Stimulated activated CD8-positive, alpha-beta memory T cell treated with anti-CD3 and anti-CD28 coated beads, Interleukin-15, amount 100 ng/mL, for 24 hours (primary cell): ENCODE results near the gene DHFR2.
"Not testable (repeated sequence)": the region's sequence is repeated elsewhere in the genome, so short reads cannot be mapped to it uniquely, and the experiment has no call there.

Source experiments
- DNase-seq: peaks from one replicate; pipeline ENCODE4 v3.0.0-alpha.2; 2020; ENCODE audit warnings: low read depth

The DHFR2 gene

GRCh38 chr3:94062513-94063404, at the start of gene DHFR2, which contains the start of gene NSUN3:
Gene DHFR2 (minus strand): TSS chr3:94062916. CDS start chr3:94061511, 1,405 bp downstream.
Gene NSUN3 (plus strand): TSS chr3:94063061. CDS start chr3:94063127, 66 bp downstream.
- DNase-seq = peak; percentile 52

GRCh38 chr3:94110854-94111253, 48.1 kb upstream of the DHFR2 start:
- no peak for DNase-seq

- DNase-seq = not testable (repeated sequence)
Measured at GRCh38 chr3:94110232-94110631, 47.5 kb upstream of the DHFR2 start.

GRCh38 chr3:94106268-94106667, 43.6 kb upstream of the DHFR2 start:
- no peak for DNase-seq

GRCh38 chr3:94101860-94102259, 39.1 kb upstream of the DHFR2 start:
- no peak for DNase-seq

GRCh38 chr3:94099311-94099710, 36.6 kb upstream of the DHFR2 start:
- no peak for DNase-seq

- no peak for DNase-seq
Measured at GRCh38 chr3:94098452-94098851, 35.7 kb upstream of the DHFR2 start.

GRCh38 chr3:94095111-94095510, 32.4 kb upstream of the DHFR2 start:
- DNase-seq = no peak

GRCh38 chr3:94093151-94093550, 30.4 kb upstream of the DHFR2 start:
- no peak for DNase-seq

- no peak for DNase-seq
Measured at GRCh38 chr3:94092086-94092485, 29.4 kb upstream of the DHFR2 start.

- no peak for DNase-seq
Measured at GRCh38 chr3:94089126-94089525, 26.4 kb upstream of the DHFR2 start.

- DNase-seq = no peak
Measured at GRCh38 chr3:94083261-94083660, 20.5 kb upstream of the DHFR2 start.

GRCh38 chr3:94082391-94082937, 19.7 kb upstream of the DHFR2 start:
- DNase-seq = no peak

GRCh38 chr3:94081884-94082283, 19.2 kb upstream of the DHFR2 start:
- no peak for DNase-seq

GRCh38 chr3:94080552-94080951, 17.8 kb upstream of the DHFR2 start:
- DNase-seq = not testable (repeated sequence)

GRCh38 chr3:94076055-94076454, 13.3 kb upstream of the DHFR2 start:
- DNase-seq = no peak

- DNase-seq = no peak
Measured at GRCh38 chr3:94071713-94072284, 9.1 kb upstream of the DHFR2 start.

- DNase-seq = no peak
Measured at GRCh38 chr3:94070341-94070911, 7.7 kb upstream of the DHFR2 start.

GRCh38 chr3:94069194-94069813, 6.6 kb upstream of the DHFR2 start:
- no peak for DNase-seq

- no peak for DNase-seq
Measured at GRCh38 chr3:94066506-94067500, 4.1 kb upstream of the DHFR2 start.
